ENCODE results near the gene APP. TPM values are rescaled to one million over a fixed set of nuclear protein-coding genes. Genes with fewer than 3 reads are reported as not detected.

Gene APP
- total and polyA plus RNA-seq, 3 donors from 2014 or later, result 390 to 670 (median 409) TPM

DNA sequence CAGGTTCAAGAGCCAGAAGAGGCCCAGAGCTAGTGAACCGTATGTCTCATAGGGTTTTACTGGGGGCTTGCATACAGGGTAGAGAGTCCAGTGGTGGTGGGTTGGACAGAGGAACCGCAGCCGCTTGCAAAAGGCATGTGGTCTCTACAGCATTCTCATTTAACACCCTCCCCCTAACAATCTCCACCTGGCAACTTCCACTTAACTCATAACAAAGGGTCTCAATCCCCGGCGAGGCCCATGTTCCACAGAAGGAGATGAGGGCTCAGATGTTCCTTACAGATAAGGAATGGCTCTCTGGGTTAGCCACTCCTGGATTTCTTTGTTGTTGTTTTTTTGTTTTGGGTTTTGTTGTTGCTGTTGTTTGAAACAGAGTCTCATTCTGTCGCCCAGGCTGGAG is 106.1 kb downstream of the APP start:
- H3K36me3 ChIP-seq (ENCODE audit: low read depth, missing control alignments), result no peaks in the 10 kb centered on the region
- H3K4me1 ChIP-seq, result peaks cover 11% of the 10 kb centered on the region
- H3K4me3 ChIP-seq, result no peak overlapping the region
- WGBS, 2 donors, result 77 to 89% methylated on average over 6 of the region's 6 CpGs
- H3K9me3 ChIP-seq, result no peaks in the 10 kb centered on the region
- H3K27me3 ChIP-seq, result no peaks in the 10 kb centered on the region
- no peak for DNase-seq
- intact Hi-C loops (cut with DNase I; ENCODE audit: low total_unique reads), result no loop called here
- no peak for TF ChIP-seq POLR2A (IDR thresholded peaks at IDR 0.05)
- TF ChIP-seq, protein P1, sequence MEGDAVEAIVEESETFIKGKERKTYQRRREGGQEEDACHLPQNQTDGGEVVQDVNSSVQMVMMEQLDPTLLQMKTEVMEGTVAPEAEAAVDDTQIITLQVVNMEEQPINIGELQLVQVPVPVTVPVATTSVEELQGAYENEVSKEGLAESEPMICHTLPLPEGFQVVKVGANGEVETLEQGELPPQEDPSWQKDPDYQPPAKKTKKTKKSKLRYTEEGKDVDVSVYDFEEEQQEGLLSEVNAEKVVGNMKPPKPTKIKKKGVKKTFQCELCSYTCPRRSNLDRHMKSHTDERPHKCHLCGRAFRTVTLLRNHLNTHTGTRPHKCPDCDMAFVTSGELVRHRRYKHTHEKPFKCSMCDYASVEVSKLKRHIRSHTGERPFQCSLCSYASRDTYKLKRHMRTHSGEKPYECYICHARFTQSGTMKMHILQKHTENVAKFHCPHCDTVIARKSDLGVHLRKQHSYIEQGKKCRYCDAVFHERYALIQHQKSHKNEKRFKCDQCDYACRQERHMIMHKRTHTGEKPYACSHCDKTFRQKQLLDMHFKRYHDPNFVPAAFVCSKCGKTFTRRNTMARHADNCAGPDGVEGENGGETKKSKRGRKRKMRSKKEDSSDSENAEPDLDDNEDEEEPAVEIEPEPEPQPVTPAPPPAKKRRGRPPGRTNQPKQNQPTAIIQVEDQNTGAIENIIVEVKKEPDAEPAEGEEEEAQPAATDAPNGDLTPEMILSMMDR (IDR thresholded peaks at IDR 0.05), result no peak
- no peak overlapping the region for H3K27ac ChIP-seq

DNA sequence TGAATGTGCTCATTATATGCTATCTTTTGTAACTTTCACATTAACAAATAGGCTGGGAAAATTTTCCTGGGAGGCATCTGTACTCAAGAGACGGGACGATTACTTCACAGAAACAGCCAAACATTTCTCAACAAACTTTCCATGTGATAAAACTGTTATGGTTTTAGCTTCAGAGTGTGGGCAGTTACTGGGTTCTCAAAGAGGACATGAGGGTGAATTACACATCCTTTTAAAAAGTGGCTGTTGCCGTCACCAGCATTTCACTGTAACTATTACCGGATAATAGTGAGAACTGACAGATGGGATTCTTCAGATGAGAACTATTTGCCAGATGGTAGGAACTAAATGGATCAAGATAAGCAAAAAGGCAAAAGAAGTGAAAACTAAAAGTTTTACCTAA is 109.1 kb downstream of the APP start:
- Histone ChIP-seq H3K4me3 (no peak overlapping the region), H3K4me1 (peaks cover 5% of the 10 kb centered on the region), H3K27me3 (no peaks in the 10 kb centered on the region), H3K36me3 (ENCODE audit: low read depth, missing control alignments) (no peaks in the 10 kb centered on the region), H3K27ac (peak overlapping the region in 1 of 2 donors; percentile 47), H3K9me3 (no peaks in the 10 kb centered on the region)
- intact Hi-C loops (cut with DNase I; ENCODE audit: low total_unique reads), result no loop called here
- WGBS, 2 donors, result 35 to 42% methylated on average over 4 of the region's 4 CpGs
- TF ChIP-seq, protein P1 (IDR thresholded peaks at IDR 0.05), result no peak
- no peak for TF ChIP-seq POLR2A (IDR thresholded peaks at IDR 0.05)
- DNase-seq, result no peak

DNA sequence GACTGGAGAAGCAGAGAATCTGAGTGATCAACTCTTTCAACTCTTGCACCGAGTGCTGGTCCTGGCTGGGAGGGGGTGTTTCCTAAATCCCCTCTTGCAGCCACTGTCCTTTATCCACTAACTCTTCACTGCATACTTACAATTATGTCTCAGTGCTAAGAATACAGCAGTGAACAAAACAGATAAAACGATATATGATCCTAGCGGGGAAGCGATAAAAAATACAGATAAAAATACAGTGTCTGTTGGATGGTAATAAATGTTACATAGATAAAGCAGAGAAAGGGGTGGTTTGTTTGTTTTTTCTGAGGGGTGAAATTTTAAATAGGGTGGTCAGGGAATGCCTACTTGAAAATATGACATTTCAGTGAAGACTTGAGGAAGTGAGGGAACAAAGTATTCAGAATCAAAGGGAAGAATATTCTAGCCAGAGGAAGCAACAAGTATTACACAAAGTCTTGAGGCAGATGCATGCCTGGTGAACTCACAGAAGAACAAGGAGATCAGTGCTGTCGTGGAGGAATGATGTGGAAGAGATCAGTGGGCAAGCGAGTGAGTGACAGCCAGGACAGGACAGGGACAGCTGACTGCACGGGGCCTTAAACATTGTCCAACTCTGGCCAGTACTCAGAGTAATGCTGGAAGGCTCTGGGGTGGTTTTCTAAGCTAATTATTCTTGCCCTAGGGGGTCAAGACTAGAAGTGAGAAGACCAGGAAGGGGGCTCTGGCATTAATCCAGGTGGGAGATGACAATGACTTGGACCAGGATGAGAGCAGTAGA is 110.0 kb downstream of the APP start:
- no peak for TF ChIP-seq POLR2A (IDR thresholded peaks at IDR 0.05)
- TF ChIP-seq, protein P1 (IDR thresholded peaks at IDR 0.05), result no peak
- Histone ChIP-seq H3K9me3 (no peaks in the 10 kb centered on the region), H3K4me1 (peaks cover 5% of the 10 kb centered on the region), H3K4me3 (no peak overlapping the region), H3K27me3 (no peaks in the 10 kb centered on the region), H3K36me3 (ENCODE audit: low read depth, missing control alignments) (no peaks in the 10 kb centered on the region), H3K27ac (peak overlapping the region in 1 of 2 donors; percentile 47)
- intact Hi-C loops (cut with DNase I; ENCODE audit: low total_unique reads), result no loop called here
- no peak for DNase-seq
- WGBS, 2 donors, result 72 to 73% methylated on average over 7 of the region's 7 CpGs

DNA sequence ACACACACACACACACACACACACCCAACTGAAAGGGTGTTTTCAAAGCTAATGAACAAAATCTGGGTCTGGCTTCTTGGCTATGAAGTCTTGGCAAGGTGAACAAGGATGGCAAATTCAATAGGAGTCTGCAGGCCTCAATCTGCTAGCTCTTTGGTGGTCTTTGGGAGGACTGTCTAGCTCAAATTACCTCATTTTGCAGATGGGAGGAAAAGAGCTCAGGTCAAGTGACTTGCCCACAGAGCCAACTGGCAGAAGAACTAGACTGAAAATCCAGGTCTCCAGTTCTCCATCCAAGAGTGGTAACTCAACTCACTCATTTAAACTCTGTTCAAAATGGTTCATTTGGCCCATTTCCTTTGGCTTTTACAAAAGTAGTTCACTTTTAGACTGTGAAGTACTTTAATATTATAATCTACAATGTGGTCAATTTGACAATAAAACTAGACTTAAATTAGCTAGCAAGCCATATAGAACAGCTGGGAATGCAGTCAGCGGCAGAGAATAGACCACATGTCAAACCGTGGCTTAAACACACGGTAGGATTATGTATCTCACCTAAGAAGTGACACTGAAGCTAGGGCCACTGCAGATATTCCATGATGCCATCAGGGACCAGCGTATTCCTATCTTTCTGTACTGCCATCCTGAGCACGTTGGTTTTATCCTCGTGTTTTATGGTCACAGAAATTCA is 112.9 kb downstream of the APP start:
- no peak for TF ChIP-seq POLR2A (IDR thresholded peaks at IDR 0.05)
- TF ChIP-seq, protein P1 (IDR thresholded peaks at IDR 0.05), result no peak
- no peaks in the 10 kb centered on the region for H3K36me3 ChIP-seq (ENCODE audit: low read depth, missing control alignments)
- H3K27ac ChIP-seq, result no peak overlapping the region
- H3K9me3 ChIP-seq, result no peaks in the 10 kb centered on the region
- H3K4me1 ChIP-seq, result peaks cover 5% of the 10 kb centered on the region
- no peak overlapping the region for H3K4me3 ChIP-seq
- intact Hi-C loops (cut with DNase I; ENCODE audit: low total_unique reads), result no loop called here
- DNase-seq, result no peak
- 83 to 87% methylated on average over 6 of the region's 6 CpGs for WGBS, 2 donors
- H3K27me3 ChIP-seq, result no peaks in the 10 kb centered on the region
